HG03139 (cell line): Measurements from ENCODE around the gene YAP1.
"Not testable (repeated sequence)": the region's sequence is repeated elsewhere in the genome, so short reads cannot be mapped to it uniquely, and the experiment has no call there.

Experiments used
- ATAC-seq: cut with Tn5 transposase; IDR thresholded peaks from one replicate; pipeline ENCODE4 v1.9.1; 2021; ENCODE audit not compliant: unreplicated experiment

Gene YAP1

DNA sequence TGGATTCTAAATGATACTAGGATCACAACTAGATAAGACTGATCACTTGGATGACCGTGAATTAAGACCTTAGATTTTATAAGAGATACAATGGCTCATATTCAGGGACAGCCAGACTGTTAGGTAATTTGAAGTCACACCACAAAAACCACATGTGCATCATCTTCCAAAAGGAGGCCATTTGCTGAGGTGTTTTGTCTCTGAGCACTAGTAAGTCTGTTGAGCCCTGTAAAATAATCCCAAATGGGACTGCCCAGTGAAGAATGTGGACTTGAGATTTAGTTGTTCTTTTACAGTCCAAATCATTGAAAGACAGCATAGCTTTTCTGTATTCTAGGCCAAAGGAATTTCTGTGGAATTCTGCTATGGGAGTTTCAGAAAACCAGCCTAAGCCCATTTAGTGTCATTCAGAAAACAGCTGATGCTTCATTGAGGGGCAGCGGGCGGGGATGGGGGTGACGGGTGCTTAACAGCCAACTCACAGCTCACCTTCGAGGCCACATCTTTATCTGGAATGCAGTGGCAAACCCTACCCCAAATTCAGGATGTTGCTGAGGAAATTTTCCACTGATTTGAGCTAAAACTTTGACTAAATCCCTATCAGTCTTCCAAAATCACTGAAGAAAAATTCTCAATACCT is 127.0 kb downstream of the YAP1 start:
- no peak for ATAC-seq

DNA sequence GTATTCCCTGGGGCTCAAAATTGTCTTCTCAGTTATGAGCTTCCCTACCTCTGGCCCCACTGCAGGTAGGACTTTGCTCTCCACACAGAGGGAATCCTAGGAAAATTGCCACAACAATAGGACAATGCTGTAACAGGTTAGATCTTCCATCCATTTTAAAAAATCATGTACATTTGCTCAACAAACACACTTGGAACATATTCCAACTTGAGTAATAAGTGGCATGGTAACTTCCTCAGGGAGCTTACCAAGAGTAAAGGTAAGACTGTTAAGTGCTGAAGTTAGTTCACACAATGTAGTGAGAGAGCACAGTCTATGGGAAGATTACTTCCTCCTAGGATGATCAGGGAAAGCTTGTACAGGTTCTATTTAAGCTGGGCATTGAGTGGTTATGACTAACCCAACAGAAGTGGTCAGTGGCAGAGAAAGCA is 128.2 kb downstream of the YAP1 start:
- ATAC-seq, result no peak

DNA sequence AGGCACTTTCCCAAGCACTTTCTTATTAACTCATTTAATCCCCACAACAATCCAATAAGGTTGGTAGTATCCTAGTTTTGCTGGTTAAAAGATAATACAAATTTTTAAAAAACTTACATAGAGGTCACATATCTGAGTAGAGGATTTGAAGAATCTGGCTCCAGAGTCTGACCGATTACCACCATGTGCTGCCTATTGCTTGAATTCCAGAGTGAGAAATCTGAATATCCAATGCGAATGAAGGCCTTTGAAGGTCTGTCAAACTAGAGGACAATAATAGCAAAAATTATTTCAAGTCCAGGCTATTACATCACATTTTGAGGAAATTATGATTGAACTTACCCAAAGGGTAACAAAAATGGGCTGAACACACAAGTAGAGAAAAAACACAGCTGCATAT is 129.2 kb downstream of the YAP1 start:
- no peak for ATAC-seq

DNA sequence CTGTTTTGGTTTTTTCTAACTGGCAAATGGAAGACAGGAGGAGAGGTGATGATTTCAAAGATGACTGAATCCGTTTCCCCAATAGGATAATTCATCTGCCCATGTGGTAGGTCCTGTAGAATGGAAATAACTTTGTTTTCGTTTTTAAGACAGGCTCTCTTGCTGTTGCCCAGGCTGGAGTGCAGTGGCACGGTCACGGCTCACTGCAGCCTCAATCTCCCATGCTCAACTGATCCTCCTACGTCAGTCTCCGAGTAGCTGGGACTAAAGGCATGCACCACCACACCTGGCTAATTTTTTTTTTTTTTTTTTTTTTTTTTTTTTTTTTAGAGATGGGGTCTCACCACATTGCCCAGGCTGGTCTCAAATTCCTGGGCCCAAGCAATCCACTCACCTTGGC is 129.7 kb downstream of the YAP1 start:
- ATAC-seq, result no peak

DNA sequence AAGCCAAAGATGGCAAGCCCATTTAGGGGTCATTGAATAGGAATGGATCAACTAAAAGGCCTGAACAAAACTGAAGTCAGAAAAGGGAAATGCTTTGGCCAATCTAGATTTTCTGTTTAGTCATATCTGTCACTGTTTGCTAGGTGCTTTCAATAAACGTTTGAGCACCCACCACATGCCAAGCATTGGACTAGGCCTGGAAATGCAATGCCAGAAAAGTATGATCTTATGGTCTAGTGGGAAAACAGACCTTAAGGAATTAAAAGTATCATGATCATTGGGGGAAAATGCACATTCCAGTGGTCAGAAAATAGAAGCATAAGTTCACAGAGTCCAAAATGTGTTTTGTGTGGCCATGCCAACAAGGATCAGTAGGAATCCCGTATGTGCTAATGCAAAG is 130.3 kb downstream of the YAP1 start:
- no peak for ATAC-seq

DNA sequence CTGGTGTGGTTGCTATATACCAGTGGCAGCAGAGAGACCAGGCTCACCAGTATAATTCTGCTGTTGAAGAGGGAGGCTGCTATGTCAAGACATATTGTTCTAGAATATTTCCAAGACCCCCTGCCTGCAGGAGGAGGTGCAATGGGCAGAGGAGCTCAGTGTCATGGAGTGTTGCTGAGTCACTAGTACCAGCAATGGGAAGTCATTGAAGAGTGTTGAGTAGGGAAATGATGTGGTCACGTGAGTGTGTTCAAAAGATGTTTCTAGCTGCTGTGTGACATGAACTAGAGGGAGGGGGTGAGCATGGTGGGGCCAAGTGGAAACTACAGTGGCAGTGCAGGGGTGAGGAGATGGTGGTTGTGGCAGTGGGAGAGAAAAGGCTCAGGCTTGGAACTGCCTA is 130.8 kb downstream of the YAP1 start:
- no peak for ATAC-seq

- no peak for ATAC-seq
Measured at GRCh38 chr11:102243399-102243884, 133.2 kb downstream of the YAP1 start.

- ATAC-seq, result no peak
Measured at GRCh38 chr11:102244681-102245409, 134.6 kb downstream of the YAP1 start.

- no peak for ATAC-seq
Measured at GRCh38 chr11:102251423-102251822, 141.2 kb downstream of the YAP1 start.

- ATAC-seq, result no peak
Measured at GRCh38 chr11:102252339-102252891, 142.2 kb downstream of the YAP1 start.

DNA sequence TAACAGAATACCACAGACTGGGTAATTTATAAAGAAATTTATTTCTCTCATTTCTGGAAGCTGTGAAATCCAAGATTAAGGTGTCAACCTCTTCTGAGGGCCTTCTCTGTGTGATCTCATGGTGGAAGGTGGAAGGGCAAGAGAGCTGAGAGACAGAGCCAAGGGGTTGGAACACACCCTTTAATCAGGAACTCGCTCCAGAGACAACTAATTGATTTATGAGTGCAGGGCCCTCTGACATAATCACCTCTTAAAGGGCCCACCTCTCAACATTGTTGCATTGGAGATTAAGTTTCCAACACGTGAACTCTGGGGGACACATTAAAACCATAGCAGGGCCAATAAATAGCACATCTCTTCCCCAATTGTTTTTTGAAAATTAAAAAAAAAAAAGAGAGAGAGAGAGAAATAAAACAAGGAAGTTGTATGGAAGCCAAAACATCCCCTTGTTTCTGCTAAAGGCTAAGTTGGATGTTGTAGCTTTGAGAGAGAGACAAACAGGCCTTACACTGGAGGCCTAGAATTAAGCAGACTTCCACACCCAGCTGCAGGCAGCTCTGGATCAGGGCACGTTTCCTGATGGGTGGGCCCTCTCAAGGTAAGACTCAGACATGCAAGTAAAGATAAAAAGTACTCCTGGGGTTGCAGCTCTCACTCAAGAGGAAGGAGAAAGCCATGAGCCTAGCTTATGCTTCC is 142.9 kb downstream of the YAP1 start:
- ATAC-seq, result no peak

DNA sequence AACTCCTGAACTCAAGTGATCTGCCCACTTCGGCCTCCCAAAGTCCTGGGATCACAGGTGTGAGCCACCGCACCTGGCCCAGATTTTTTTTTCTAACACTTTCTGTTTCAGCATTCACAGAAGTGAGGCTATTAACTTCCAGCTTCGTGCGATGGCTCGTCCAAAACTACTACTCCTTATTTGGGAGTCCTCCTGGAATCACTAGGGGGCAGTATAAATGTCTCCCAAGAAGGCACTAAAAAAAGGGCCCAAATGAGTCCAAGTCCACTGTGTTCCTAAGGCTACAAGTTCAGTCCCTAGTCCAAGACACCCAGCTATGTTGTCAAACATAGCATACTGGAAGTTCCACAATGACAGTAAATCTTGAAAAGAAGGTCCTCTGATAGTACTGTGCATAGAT is 143.8 kb downstream of the YAP1 start:
- ATAC-seq, result no peak

- ATAC-seq, result no peak
Measured at GRCh38 chr11:102256251-102256650, 146.0 kb downstream of the YAP1 start.

GRCh38 chr11:102260241-102260640 is 150.0 kb downstream of the YAP1 start:
- no peak for ATAC-seq

GRCh38 chr11:102263379-102264003 is 153.2 kb downstream of the YAP1 start:
- ATAC-seq, result no peak

DNA sequence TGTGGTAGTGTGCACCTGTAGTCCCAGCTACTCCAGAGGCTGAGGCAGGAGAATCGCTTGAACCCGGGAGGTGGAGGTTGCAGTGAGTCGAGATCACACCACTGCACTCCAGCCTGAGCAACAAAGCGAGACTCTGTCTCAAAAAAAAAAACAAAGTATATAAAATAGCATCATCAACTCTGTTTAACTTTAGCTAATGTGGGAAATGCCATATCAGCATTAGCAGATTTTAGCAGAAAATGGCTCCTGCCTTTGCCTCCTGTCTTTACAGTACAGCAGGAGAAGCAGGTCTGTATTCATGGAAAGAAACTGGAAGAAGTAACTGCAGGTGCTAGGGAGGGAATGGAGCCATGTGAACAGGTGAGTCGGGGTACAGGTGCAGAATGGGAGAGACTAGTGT is 154.5 kb downstream of the YAP1 start:
- not testable (repeated sequence) for ATAC-seq

DNA sequence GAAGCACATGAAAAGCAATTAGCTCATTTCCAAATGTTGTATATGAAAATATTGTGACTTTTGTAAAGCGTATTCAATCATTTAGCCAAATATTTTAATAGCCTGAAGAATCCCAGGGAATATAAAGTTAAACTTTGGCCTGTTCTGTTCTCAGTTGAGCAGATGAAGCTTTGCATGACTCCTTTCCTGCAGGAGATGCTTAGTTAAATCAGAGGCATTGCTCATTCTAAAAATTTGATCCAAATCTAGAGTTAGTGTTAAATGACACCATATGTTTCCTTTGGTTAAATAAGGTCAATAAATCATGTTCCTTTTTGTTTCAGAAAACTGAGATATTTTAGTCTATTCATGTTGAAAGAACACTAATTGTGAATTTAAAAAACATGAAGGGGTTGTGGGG is 155.9 kb downstream of the YAP1 start:
- ATAC-seq, result no peak

- no peak for ATAC-seq
Measured at GRCh38 chr11:102267609-102268008, 157.4 kb downstream of the YAP1 start.

DNA sequence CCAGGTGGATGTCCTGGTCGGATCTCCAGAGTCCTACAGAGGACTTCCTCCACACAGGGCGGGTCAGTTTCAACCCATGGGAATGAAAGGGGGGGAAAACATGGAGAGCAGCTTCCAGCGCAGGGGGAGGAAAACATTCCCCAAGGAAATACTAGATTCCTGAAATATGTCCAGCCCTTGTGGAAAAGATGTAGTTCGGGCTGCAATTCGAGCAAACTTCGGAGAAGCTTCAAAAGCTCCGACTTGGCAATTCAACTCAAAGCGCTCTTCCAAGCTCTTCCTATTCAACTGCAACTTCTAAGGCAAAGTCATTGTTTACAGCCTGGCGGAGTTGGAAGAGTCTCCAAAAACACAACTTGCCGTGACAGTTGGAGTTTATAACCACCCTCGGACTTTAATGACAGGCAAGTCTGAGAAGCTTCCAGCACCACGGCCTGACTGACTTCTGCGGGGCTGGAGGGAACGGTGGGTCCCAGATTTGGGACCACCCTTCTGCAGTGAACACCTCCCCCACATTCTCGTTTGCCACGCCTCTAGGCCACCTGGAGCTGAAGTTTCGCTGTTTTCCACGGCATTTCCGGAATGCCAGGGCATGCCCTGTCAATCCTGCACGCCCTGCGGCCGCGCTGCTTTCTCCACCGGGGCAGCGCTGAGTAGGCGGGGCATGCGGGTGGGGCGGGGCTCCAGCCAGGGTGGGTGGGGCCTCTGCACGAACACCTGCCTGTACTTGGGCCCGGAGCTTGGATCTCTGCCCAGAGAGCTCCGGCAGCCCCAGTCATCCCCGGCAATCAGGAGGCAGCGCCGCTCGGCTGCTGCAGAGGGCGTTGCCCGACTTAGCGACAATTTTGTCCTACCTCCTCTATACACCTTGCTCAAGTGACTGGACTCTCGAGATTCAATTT is 158.1 kb downstream of the YAP1 start:
- ATAC-seq, result peak; percentile 94

DNA sequence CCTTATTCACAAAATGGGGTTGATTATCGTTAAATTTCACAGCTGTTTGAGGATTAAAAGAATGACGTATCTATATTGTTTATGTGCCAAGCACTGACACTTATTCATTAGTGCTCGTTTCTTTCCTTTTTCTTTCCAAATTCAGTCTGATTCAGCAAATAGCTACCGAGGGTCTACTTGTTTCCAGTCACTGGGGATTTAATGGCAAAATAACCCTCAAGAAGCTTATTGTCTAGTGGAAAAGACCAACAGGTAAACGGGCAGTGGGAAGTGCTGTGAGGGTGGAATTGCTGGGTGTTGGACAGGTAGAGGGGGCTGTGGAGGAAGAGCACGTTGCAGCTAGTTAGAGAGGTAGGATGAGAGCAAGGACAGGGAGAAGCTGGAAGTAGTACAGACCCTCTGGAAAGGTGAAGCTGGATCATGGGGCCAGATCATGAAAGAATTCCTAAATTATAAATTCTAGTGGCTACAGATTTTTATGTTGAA is 158.8 kb downstream of the YAP1 start:
- ATAC-seq, result no peak
